HepG2 (cell line): Measurements from ENCODE around the gene TSPAN9. TPM values are rescaled to one million over a fixed set of nuclear protein-coding genes. Genes with fewer than 3 reads are reported as not detected.
A peak's percentile ranks its signal among the peaks of the same experiment; 100 is the strongest.

Experiments
- ATAC-seq: fragments of 200-7000 bp; cut with Tn5 transposase; 3 replicates; pipeline ENCODE4 v1.9.1; 2020; ENCODE audit warnings: mild to moderate bottlenecking, moderate library complexity
- Bru-seq: library from RNA; stranded (reverse); fragments of 400-500 nt; gene quantifications from one replicate; lab custom pipeline; 2021; lab: Mats Ljungman, UMichigan
- BruChase-seq, 2 experiments: library from RNA; stranded (reverse); fragments of 400-500 nt; gene quantifications; one replicate each; lab custom pipeline; 2021; lab: Mats Ljungman, UMichigan
- BruUV-seq: library from RNA; stranded (reverse); fragments of 400-500 nt; replicated peaks from 2 replicates; lab custom pipeline; 2021; lab: Mats Ljungman, UMichigan
- CTCF ChIA-PET: fragments of 300-600 bp; formaldehyde crosslinking; extraction: SDS; loops from one replicate; lab custom pipeline; 2021; ENCODE audit warnings: low total read pairs, inconsistent platforms, low intra/inter-chr PET ratio; lab: Yijun Ruan, JAX
- POLR2A ChIA-PET: fragments of 350-600 bp; sonication (Branson Sonifier 250); formaldehyde crosslinking; loops from one replicate; lab custom pipeline; 2020; ENCODE audit warnings: antibody characterized with exemption, inconsistent platforms; lab: Yijun Ruan, JAX
- DNase-seq: peaks from one replicate; pipeline ENCODE4 v3.0.0-alpha.2; 2015; ENCODE audit warnings: low spot score
- FAIRE-seq: peaks from 3 replicates; lab custom pipeline; 2011; peaks lifted over from hg19 to GRCh38; lab: Jason Lieb, UNC
- H2AFZ ChIP-seq: one replicate; pipeline ENCODE4 v1.6.1; 2011; ENCODE audit warnings: low read length, inconsistent platforms
- H3K27ac ChIP-seq: fragments of 300-600 bp; 3 replicates; pipeline ENCODE4 v1.8.0; 2011; ENCODE audit warnings: mixed run types, mild to moderate bottlenecking, mixed read lengths, low read length, inconsistent platforms; ENCODE audit not compliant: insufficient read depth; ENCODE audit errors: extremely low read length
- H3K27me3 ChIP-seq, 2 experiments: fragments of 200-600 bp in 1 of 2; 2 replicates in 1 of 2; 3 replicates in 1 of 2; pipeline versions ENCODE4 v1.6.0 to v1.8.0; 2011; ENCODE audit warnings: low read length in 2 of 2, mild to moderate bottlenecking in 2 of 2, moderate library complexity in 2 of 2, inconsistent platforms in 1 of 2; ENCODE audit not compliant: insufficient read depth in 2 of 2, control insufficient read depth in 1 of 2
- H3K36me3 ChIP-seq, 2 experiments: fragments of 200-600 bp in 1 of 2; replicated peaks in 1 of 2; 2 replicates in 1 of 2; 3 replicates in 1 of 2; pipeline versions ENCODE4 v1.5.1 to v1.8.0; 2011; ENCODE audit warnings: low read length in 2 of 2, inconsistent platforms in 1 of 2; ENCODE audit not compliant: insufficient read depth in 2 of 2, control insufficient read depth in 1 of 2
- H3K4me1 ChIP-seq: 2 replicates; pipeline ENCODE4 v1.5.1; 2012; ENCODE audit warnings: low read length, inconsistent platforms; ENCODE audit not compliant: insufficient read depth
- H3K4me2 ChIP-seq: 2 replicates; pipeline ENCODE4 v1.6.0; 2011; ENCODE audit warnings: low read depth, low read length, inconsistent platforms
- H3K4me3 ChIP-seq, 3 experiments: fragments of 200-600 bp in 1 of 3; sonication (generic), shearing (Covaris generic) in 1 of 3; replicated peaks in 1 of 3; 2 replicates each; pipeline ENCODE4 v1.5.1; 2011 to 2016; ENCODE audit warnings: low read length in 3 of 3, inconsistent platforms in 2 of 3, low read depth in 2 of 3, mild to moderate bottlenecking in 2 of 3, control low read depth in 1 of 3, mixed read lengths in 1 of 3; ENCODE audit not compliant: insufficient read depth in 1 of 3
- H3K79me2 ChIP-seq: one replicate; pipeline ENCODE4 v1.6.1; 2011; ENCODE audit warnings: low read length, inconsistent platforms; ENCODE audit not compliant: insufficient read depth
- H3K9ac ChIP-seq: 2 replicates; pipeline ENCODE4 v1.6.0; 2011; ENCODE audit warnings: mild to moderate bottlenecking, low read depth, low read length, inconsistent platforms; ENCODE audit not compliant: insufficient read depth
- H3K9me3 ChIP-seq: 2 replicates; pipeline ENCODE4 v1.5.1; 2012; ENCODE audit warnings: mild to moderate bottlenecking, low read length
- H4K20me1 ChIP-seq: 2 replicates; pipeline ENCODE4 v1.6.0; 2011; ENCODE audit warnings: inconsistent platforms, mild to moderate bottlenecking, low read length, moderate library complexity; ENCODE audit not compliant: insufficient read depth
- AHDC1 ChIP-seq: sonication (generic); formaldehyde crosslinking; IDR thresholded peaks from 2 replicates; pipeline ENCODE4 v1.5.1; 2020; ENCODE audit warnings: mild to moderate bottlenecking, missing genetic modification reagents, borderline replicate concordance
- ATF7 ChIP-seq, 2 experiments: fragments of 450-650 bp in 1 of 2; sonication (generic) in 1 of 2; formaldehyde crosslinking in 1 of 2; IDR thresholded peaks; 2 replicates each; pipeline versions ENCODE4 v1.4.0 to v1.6.1; 2016 to 2020; ENCODE audit warnings: antibody characterized with exemption in 1 of 2, mild to moderate bottlenecking in 1 of 2, missing genetic modification reagents in 1 of 2
- HNF4A ChIP-seq: sonication (generic); formaldehyde crosslinking; IDR thresholded peaks from 2 replicates; pipeline ENCODE4 v1.4.0; 2020; ENCODE audit warnings: missing genetic modification reagents
- MLX ChIP-seq: IDR thresholded peaks from 2 replicates; pipeline ENCODE4 v1.6.1; 2016
- NR2F6 ChIP-seq, 2 experiments: IDR thresholded peaks; 2 replicates each; pipeline ENCODE4 v1.6.1; 2016; ENCODE audit warnings: antibody characterized with exemption in 1 of 2, mild to moderate bottlenecking in 1 of 2
- SP1 ChIP-seq, 2 experiments: fragments of 450-650 bp in 1 of 2; sonication (generic) in 1 of 2; formaldehyde crosslinking in 1 of 2; IDR thresholded peaks; 2 replicates each; pipeline versions ENCODE4 v1.4.0 to v1.6.1; 2016 to 2020; ENCODE audit warnings: missing genetic modification reagents in 1 of 2
- TBL1XR1 ChIP-seq: fragments of 150-350 bp; IDR thresholded peaks from 2 replicates; pipeline ENCODE4 v1.6.1; 2014; ENCODE audit warnings: borderline replicate concordance, low read length; ENCODE audit not compliant: partially characterized antibody
- TOPORS ChIP-seq: sonication (generic); formaldehyde crosslinking; IDR thresholded peaks from 2 replicates; pipeline ENCODE4 v1.8.0; 2023; ENCODE audit warnings: mild to moderate bottlenecking, missing genetic modification reagents
- ZFAT ChIP-seq: sonication (generic); formaldehyde crosslinking; conservative IDR thresholded peaks from 2 replicates; pipeline ENCODE4 v1.8.1; 2023; ENCODE audit warnings: missing genetic modification reagents, inconsistent platforms
- ZNF678 ChIP-seq: sonication (generic); formaldehyde crosslinking; IDR thresholded peaks from 2 replicates; pipeline ENCODE4 v1.4.0; 2020; ENCODE audit warnings: mild to moderate bottlenecking, missing genetic modification reagents
- WGBS: methylation state at CpG from one replicate; pipeline ENCODE4 v1.1.6; 2017; ENCODE audit warnings: low lambda C conversion rate; 5-methylcytosine and 5-hydroxymethylcytosine counted together
- in situ Hi-C: cut with HindIII; loops from 2 replicates; pipeline ENCODE4 v1.10.0; 2017; ENCODE audit warnings: low pct_unique_long_range_greater_than_20kb; ENCODE audit not compliant: extremely low pct_ligation_motif_present
- intact Hi-C: fragments of 100-400 bp; cut with micrococcal nuclease; formaldehyde crosslinking; loops from one replicate; pipeline ENCODE4 v1.10.0; 2022; ENCODE audit not compliant: unreplicated experiment
- long read RNA-seq, 2 experiments: library from RNA in 1 of 2; library from polyadenylated mRNA in 1 of 2; stranded (forward) in 1 of 2; unstranded in 1 of 2; transcript quantifications; one replicate each; pipeline ENCODE4 v2.0.0, GENCODE V29; 2019 to 2022
- polyA minus RNA-seq, 3 experiments: library from RNA; depleted of rRNA, polyadenylated mRNA; stranded (reverse); fragments of >200 nt; gene quantifications; 2 replicates each; pipeline ENCODE4 v1.2.3, GENCODE V29; 2011; ENCODE audit warnings: low replicate concordance in 1 of 3
- polyA plus RNA-seq, 8 experiments: library from polyadenylated mRNA; depleted of rRNA in 3 of 8; stranded (reverse) in 7 of 8; unstranded in 1 of 8; fragments of >200 nt; fragmentation: Illumina TruSeq in 4 of 8; extraction: Trizol in 4 of 8; gene quantifications; 2 replicates each; pipeline versions ENCODE4 v1.2.1 to v1.2.3, GENCODE V29; 2011 to 2016; ENCODE audit warnings: low read depth in 4 of 8, missing spikeins in 1 of 8, mixed read lengths in 1 of 8; ENCODE audit not compliant: insufficient read depth in 1 of 8
- total RNA-seq, 5 experiments: library from RNA; depleted of rRNA; stranded (reverse); fragments of >200 nt; fragmentation: Illumina TruSeq; extraction: Trizol; gene quantifications; 2 replicates each; pipeline ENCODE4 v1.2.3, GENCODE V29; 2016; ENCODE audit warnings: low read depth in 1 of 5

The TSPAN9 gene
- total RNA-seq (2016; rRNA removed; fragmentation: Illumina TruSeq; extraction: Trizol) = 11.6 and 18.1 TPM in 2 replicates
- 2.5 and 3.1 TPM in 2 replicates for total RNA-seq (2016; cell fraction: cytosol; rRNA removed; fragmentation: Illumina TruSeq; extraction: Trizol; ENCODE audit: low read depth)
- total RNA-seq (2016; cell fraction: insoluble cytoplasmic fraction; rRNA removed; fragmentation: Illumina TruSeq; extraction: Trizol) = 9.6 and 21.5 TPM in 2 replicates
- total RNA-seq (2016; cell fraction: membrane; rRNA removed; fragmentation: Illumina TruSeq; extraction: Trizol) = 4.4 and 4.6 TPM in 2 replicates
- total RNA-seq (2016; cell fraction: nucleus; rRNA removed; fragmentation: Illumina TruSeq; extraction: Trizol) = 16.9 and 19.5 TPM in 2 replicates
- 42.3 and 58.2 TPM in 2 replicates for polyA plus RNA-seq (2011; rRNA removed)
- 38.6 and 41.6 TPM in 2 replicates for polyA plus RNA-seq (2011; cell fraction: cytosol; rRNA removed)
- 55.3 and 55.7 TPM in 2 replicates for polyA plus RNA-seq (2011; cell fraction: nucleus; rRNA removed)
- polyA plus RNA-seq (2012) = 27.2 and 58.7 TPM in 2 replicates
- 2.2 and 3.0 TPM in 2 replicates for polyA plus RNA-seq (2016; cell fraction: cytosol; fragmentation: Illumina TruSeq; extraction: Trizol; ENCODE audit: low read depth)
- 9.6 and 13.8 TPM in 2 replicates for polyA plus RNA-seq (2016; cell fraction: insoluble cytoplasmic fraction; fragmentation: Illumina TruSeq; extraction: Trizol; ENCODE audit: low read depth)
- polyA plus RNA-seq (2016; cell fraction: membrane; fragmentation: Illumina TruSeq; extraction: Trizol; ENCODE audit: low read depth) = 4.1 TPM in 2 replicates
- polyA plus RNA-seq (2016; cell fraction: nucleus; fragmentation: Illumina TruSeq; extraction: Trizol; ENCODE audit: insufficient read depth, low read depth) = 31.0 and 34.1 TPM in 2 replicates
- 9.4 and 96.3 TPM in 2 replicates for polyA minus RNA-seq (2011; rRNA and poly(A)+ RNA removed; ENCODE audit: low replicate concordance)
- polyA minus RNA-seq (2011; cell fraction: cytosol; rRNA and poly(A)+ RNA removed) = 25.1 and 32.3 TPM in 2 replicates
- 27.2 and 29.7 TPM in 2 replicates for polyA minus RNA-seq (2011; cell fraction: nucleus; rRNA and poly(A)+ RNA removed)
- Bru-seq, nascent RNA = percentile 57 among the genes with signal in this experiment
- BruChase-seq, experiment 1, labeled RNA remaining after a 6-hour chase = percentile 66 among the genes with signal in this experiment
- percentile 62 among the genes with signal in this experiment for BruChase-seq, experiment 2, labeled RNA remaining after a 2-hour chase
- long read RNA-seq, experiment 1, full-length matches to known transcripts = 13 of 21 reads
- long read RNA-seq, experiment 1, partial matches to known transcripts = 3 of 21 reads
- long read RNA-seq, experiment 1, other reads (novel, unspliced or antisense) = 5 of 21 reads
- long read RNA-seq, experiment 2, full-length matches to known transcripts = 20 of 74 reads
- long read RNA-seq, experiment 2, partial matches to known transcripts = 13 of 74 reads
- long read RNA-seq, experiment 2, other reads (novel, unspliced or antisense) = 41 of 74 reads

- WGBS = 0% methylated on average over 23 of the region's 95 CpGs
- intact Hi-C loops = no loop called here
- Histone ChIP-seq H3K4me2 (peak within 1 kb of the TSS; percentile 96), H3K27ac (peak within 1 kb of the TSS; percentile 74), H3K79me2 (peaks cover 31% of the 10 kb centered on the region), H3K36me3 (no peaks in the 10 kb centered on the region), H3K9ac (peak within 1 kb of the TSS; percentile 81), H2AFZ (no peak within 1 kb of the TSS), H3K9me3 (no peaks in the 10 kb centered on the region), H3K4me1 (peaks cover 64% of the 10 kb centered on the region), H4K20me1 (no peaks in the 10 kb centered on the region), H3K4me3 (peak within 1 kb of the TSS; percentile 66 to 86 (median 82)), H3K27me3 (no peaks in the 10 kb centered on the region; a peak in 1 of 5 replicates)
- in situ Hi-C loops = loop anchor here (10.0 kb wide), 1 partner anchor 198 kb away; no protein-coding TSS in a partner anchor
- FAIRE-seq = no peak
- ChIA-PET POLR2A (interaction anchor here (0.7 to 1.5 kb wide), 7 partner anchors 8 to 28 kb away, joined by 3 to 9 read pairs (median 4); no protein-coding TSS in a partner anchor), CTCF (no interaction called here)
- no TSS peak for BruUV-seq
- peak; percentile 92 for ATAC-seq
- peak; percentile 37 for DNase-seq
- TF ChIP-seq NR2F6 (IDR thresholded peaks at IDR 0.05) (no peak), NR2F6 (CRISPR knock-in tag; IDR thresholded peaks at IDR 0.05) (peak; percentile 20; the same call in 1 of the 2 replicates), HNF4A (CRISPR knock-in tag) (no peak), MLX (CRISPR knock-in tag) (no peak), ATF7 (IDR thresholded peaks at IDR 0.05) (no peak), ATF7 (CRISPR knock-in tag; IDR thresholded peaks at IDR 0.05) (no peak), TBL1XR1 (no peak), TOPORS (no peak), SP1 (IDR thresholded peaks at IDR 0.05) (no peak), SP1 (CRISPR knock-in tag; IDR thresholded peaks at IDR 0.05) (0 out of 2 replicates have a peak, but pooled peaks have one; percentile 16), ZNF678 (CRISPR knock-in tag) (no peak), ZFAT (CRISPR knock-in tag) (no peak), AHDC1 (CRISPR knock-in tag) (no peak)
These were observed at the start of gene TSPAN9 for GRCh38 chr12:3076730-3077571. TSPAN9 (plus strand) TSS chr12:3077379; CDS start chr12:3201194, 123,815 bp downstream.
